ENCODE results near the gene IL10. TPM values are rescaled to one million over a fixed set of nuclear protein-coding genes. Genes with fewer than 3 reads are reported as not detected.

IL10 gene
- total RNA-seq, result 10 to 100 TPM; 10.9 to 34.4 (median 28.7) TPM

DNA sequence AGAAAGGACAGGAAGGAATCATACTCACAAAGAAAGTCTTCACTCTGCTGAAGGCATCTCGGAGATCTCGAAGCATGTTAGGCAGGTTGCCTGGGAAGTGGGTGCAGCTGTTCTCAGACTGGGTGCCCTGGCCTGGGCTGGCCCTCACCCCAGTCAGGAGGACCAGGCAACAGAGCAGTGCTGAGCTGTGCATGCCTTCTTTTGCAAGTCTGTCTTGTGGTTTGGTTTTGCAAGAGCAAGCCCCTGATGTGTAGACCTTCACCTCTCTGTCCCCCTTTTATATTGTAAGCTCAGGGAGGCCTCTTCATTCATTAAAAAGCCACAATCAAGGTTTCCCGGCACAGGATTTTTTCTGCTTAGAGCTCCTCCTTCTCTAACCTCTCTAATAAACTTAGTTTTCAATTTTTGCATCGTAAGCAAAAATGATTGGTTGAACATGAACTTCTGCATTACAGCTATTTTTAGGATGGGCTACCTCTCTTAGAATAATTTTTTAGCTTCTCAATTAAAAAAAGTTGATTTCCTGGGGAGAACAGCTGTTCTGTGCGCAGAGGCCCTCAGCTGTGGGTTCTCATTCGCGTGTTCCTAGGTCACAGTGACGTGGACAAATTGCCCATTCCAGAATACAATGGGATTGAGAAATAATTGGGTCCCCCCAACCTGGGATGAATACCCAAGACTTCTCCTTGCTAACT is at the start of gene IL10:
Gene IL10 (minus strand): TSS at position 252 of the 695 bp plus-strand sequence. CDS start 59 bp downstream, at position 193.
- DNase-seq (ENCODE audit: low spot score), result no peak
- no peak for ATAC-seq (ENCODE audit: low FRiP score)
- TF ChIP-seq CTCF (IDR thresholded peaks at IDR 0.05), result no peak

GRCh38 chr1:206821493-206821892 is 49.2 kb upstream of the IL10 start:
- no peak for TF ChIP-seq CTCF (IDR thresholded peaks at IDR 0.05)
- DNase-seq (ENCODE audit: low spot score), result no peak
- no peak for ATAC-seq (ENCODE audit: low FRiP score)

- no peak for TF ChIP-seq CTCF (IDR thresholded peaks at IDR 0.05)
- ATAC-seq (ENCODE audit: low FRiP score) (peak; percentile 82), DNase-seq (ENCODE audit: low spot score) (no peak)
These were observed 44.3 kb upstream of the IL10 start for GRCh38 chr1:206816390-206817287.

DNA sequence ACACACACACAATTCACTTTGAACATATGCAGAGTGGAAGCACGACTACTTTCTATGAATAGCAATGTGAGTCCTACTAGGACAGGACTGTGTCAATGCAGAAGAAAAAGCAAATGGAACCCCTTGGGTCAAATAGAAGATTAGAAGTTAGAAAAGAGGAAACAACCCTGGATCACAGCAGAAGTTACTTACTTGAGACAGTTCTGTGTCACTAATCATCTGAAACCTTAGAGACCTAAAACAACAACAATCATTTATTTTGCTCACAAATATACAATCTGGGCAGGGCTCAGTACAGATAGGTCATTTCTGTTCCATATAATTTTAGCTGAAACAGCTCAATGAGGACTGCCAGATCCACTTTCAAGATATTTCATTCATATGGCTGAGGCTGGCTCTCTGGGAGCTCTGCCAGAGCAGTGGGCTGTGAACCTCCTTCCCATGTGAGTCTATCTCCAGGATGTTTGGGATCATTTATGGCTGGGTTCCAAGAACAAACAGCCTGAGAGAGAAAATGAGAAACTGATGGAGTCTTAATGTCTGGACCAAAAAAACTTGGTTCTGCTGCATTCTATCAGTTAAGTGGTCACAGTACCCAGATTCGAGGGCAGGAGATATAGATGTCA is 42.5 kb upstream of the IL10 start:
- ATAC-seq (ENCODE audit: low FRiP score) (no peak), DNase-seq (ENCODE audit: low spot score) (no peak)
- no peak for TF ChIP-seq CTCF (IDR thresholded peaks at IDR 0.05)

DNA sequence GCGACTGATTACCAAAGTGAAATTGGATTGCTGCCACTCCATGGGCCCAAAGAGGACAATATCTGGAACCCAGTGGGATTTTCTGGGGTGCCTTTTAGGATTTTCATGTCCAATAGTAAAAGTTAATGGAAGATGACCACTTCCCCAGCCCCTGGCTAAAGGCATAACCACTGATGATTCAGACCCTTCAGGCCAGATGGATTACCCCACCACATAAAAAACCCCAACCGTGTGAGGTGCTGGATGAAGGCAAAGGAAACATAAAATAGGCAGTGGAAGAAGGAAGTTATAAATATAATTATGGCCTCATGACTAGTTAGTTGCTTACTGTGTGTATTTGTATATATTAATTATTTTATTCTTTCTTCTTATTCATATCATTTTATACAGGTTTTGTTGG is 40.2 kb upstream of the IL10 start:
- TF ChIP-seq CTCF (IDR thresholded peaks at IDR 0.05), result no peak
- no peak for ATAC-seq (ENCODE audit: low FRiP score)
- no peak for DNase-seq (ENCODE audit: low spot score)

DNA sequence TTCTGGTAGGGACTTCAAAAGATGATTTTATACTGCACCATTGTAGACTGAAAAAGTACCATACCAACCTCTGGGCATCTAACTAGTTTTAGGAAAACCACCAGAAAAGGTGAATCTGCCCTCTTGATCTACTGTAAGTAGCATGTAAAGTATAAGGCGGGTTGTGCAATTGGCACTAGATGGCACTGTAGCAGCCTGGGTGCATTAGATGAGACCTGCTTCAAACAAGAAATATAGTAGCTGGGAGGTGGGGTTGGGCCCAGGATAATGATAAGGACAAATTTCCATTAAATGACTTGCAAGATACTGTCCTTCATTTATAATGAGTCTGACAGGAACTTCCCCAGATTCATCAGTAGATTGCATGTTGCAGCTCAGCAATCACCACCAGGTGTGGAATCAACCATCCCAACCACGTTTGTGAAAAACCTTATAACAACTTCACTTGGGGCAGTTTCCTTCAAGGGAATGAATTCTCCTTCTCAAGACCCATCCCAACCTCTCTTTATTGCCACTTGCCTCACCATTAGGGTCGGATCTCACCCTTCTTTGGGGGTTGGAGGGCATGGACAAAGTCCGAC is 37.3 kb upstream of the IL10 start:
- DNase-seq (ENCODE audit: low spot score) (no peak), ATAC-seq (ENCODE audit: low FRiP score) (no peak)
- TF ChIP-seq CTCF (IDR thresholded peaks at IDR 0.05), result no peak
